ENCODE measurements around the gene TMEM131L.

DNA sequence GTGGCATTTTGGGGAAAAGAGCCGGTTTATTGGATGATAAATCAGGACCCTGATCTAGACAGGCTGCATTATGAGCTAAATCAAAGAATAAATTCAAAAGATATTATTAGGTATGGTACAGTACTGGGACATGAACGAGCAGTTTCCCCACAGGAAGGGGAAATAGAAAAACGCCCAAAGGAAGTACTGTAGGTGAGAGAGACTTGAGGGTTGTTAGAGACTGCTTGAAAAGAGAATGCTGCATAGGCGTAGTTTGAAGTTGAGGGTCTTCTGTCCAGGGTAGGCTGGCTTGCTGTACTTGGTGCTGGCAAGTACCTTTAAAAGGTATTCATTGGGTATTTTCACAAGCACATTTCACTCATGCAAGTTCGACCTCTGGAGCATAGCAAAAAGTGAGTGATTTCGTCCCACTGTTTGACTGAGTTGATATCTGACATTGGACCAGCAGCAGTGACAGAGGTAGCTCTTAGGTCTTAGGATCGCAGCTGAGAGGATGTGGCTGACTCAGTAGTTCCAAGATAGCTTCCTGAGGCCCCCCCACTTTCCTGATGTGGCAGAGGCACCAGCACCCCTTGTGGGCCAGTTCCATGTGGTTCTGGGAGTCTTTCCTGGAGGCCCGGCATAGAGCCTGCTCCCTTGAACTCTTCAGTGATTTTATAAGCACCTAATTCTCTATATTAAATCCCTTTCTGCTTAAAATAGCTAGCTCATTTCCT is 64.3 kb downstream of the TMEM131L start:
- TF ChIP-seq CTCF (IDR thresholded peaks at IDR 0.05; ENCODE audit: insufficient read depth, low read depth, low read length) (no peak), EZH2 (IDR thresholded peaks at IDR 0.05; ENCODE audit: insufficient read depth, low read length) (no peak)

Data from astrocyte (in vitro differentiated cells and primary cell).